ENCODE results near the gene RPS3.
"Not testable (repeated sequence)": the region's sequence is repeated elsewhere in the genome, so short reads cannot be mapped to it uniquely, and the experiment has no call there.

The RPS3 gene

GRCh38 chr11:75365711-75366181 is 33.6 kb upstream of the RPS3 start:
- Histone ChIP-seq H3K9ac (ENCODE audit: low read length) (peak overlapping the region; percentile 71), H3K27ac (ENCODE audit: low read length, poor library complexity, severe bottlenecking) (no peak overlapping the region), H2AFZ (ENCODE audit: low read depth, low read length) (no peak overlapping the region), H3K79me1 (replicated peaks; ENCODE audit: low read length, poor library complexity, severe bottlenecking) (no peaks in the 10 kb centered on the region), H4K91ac (ENCODE audit: low read length) (no peak overlapping the region), H2BK12ac (ENCODE audit: low read length in 2 of 2) (no peak overlapping the region), H3K4me2 (ENCODE audit: low read length, poor library complexity, severe bottlenecking) (no peak overlapping the region), H3K4me1 (ENCODE audit: control insufficient read depth, insufficient read depth, low read depth, low read length) (no peaks in the 10 kb centered on the region), H3K14ac (ENCODE audit: low read length in 2 of 2) (no peak overlapping the region), H4K8ac (ENCODE audit: low read length) (no peak overlapping the region), H3K18ac (ENCODE audit: low read depth in 1 of 2, low read length in 2 of 2) (no peak overlapping the region), H3K4ac (ENCODE audit: low read depth in 1 of 2, low read length in 2 of 2) (no peak overlapping the region), H3K27me3 (ENCODE audit: control insufficient read depth in 1 of 2, insufficient read depth in 1 of 2, low read length in 2 of 2) (peaks cover 0 to 3% of the 10 kb centered on the region in 2 experiments), H3K23ac (ENCODE audit: low read length in 2 of 2) (no peak overlapping the region), H3K36me3 (ENCODE audit: control insufficient read depth in 1 of 2, insufficient read depth in 2 of 2, low read depth in 1 of 2, low read length in 2 of 2) (no peaks in the 10 kb centered on the region), H2BK15ac (ENCODE audit: low read depth, poor library complexity, severe bottlenecking) (no peak overlapping the region), H2AK5ac (ENCODE audit: low read length, severe bottlenecking) (no peak overlapping the region), H2BK120ac (ENCODE audit: low read depth, low read length) (no peak overlapping the region), H3K4me3 (ENCODE audit: insufficient read depth in 1 of 2, low read depth in 1 of 2, low read length in 2 of 2) (no peak overlapping the region), H3K9me3 (ENCODE audit: control insufficient read depth, low read length) (peaks cover 11% of the 10 kb centered on the region), H2BK5ac (ENCODE audit: low read depth, low read length, poor library complexity, severe bottlenecking) (no peak overlapping the region)
- peak; percentile 92 for DNase-seq
- WGBS = 0% methylated on average over 1 of the region's 2 CpGs

DNA sequence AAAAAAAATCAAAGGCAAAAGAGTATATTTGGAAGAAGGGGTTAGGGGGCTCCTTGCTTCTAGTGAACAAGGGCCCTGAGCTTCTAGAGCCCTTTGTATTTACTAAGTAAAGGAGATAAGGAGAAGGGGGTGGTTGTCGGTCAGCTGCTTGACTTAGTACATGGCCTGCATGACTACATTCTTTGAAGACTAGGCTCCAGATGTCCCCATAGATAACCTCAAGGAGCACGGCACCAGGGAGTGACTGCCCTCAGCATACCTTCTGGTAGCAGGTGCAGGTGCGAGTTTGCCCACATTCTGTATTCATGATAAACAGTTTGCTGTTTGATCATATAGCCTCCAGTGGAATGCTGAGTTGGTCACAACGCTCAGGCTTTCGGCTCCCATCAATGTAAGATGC is 32.5 kb upstream of the RPS3 start:
- peaks cover 11% of the 10 kb centered on the region for H3K9me3 ChIP-seq (ENCODE audit: control insufficient read depth, low read length)
- H3K23ac ChIP-seq (ENCODE audit: low read length in 2 of 2); H2BK120ac ChIP-seq (ENCODE audit: low read depth, low read length); H3K4ac ChIP-seq (ENCODE audit: low read depth in 1 of 2, low read length in 2 of 2); H3K79me1 ChIP-seq (replicated peaks; ENCODE audit: low read length, poor library complexity, severe bottlenecking); H3K4me3 ChIP-seq (ENCODE audit: insufficient read depth in 1 of 2, low read depth in 1 of 2, low read length in 2 of 2); H3K36me3 ChIP-seq (ENCODE audit: control insufficient read depth in 1 of 2, insufficient read depth in 2 of 2, low read depth in 1 of 2, low read length in 2 of 2); DNase-seq; H4K91ac ChIP-seq (ENCODE audit: low read length); H3K4me1 ChIP-seq (ENCODE audit: control insufficient read depth, insufficient read depth, low read depth, low read length); H3K27me3 ChIP-seq (ENCODE audit: control insufficient read depth in 1 of 2, insufficient read depth in 1 of 2, low read length in 2 of 2); H3K4me2 ChIP-seq (ENCODE audit: low read length, poor library complexity, severe bottlenecking); H2BK15ac ChIP-seq (ENCODE audit: low read depth, poor library complexity, severe bottlenecking); H3K9ac ChIP-seq (ENCODE audit: low read length); H4K8ac ChIP-seq (ENCODE audit: low read length); H2AK5ac ChIP-seq (ENCODE audit: low read length, severe bottlenecking); H3K14ac ChIP-seq (ENCODE audit: low read length in 2 of 2); H3K27ac ChIP-seq (ENCODE audit: low read length, poor library complexity, severe bottlenecking); H2BK5ac ChIP-seq (ENCODE audit: low read depth, low read length, poor library complexity, severe bottlenecking): not testable (repeated sequence)
- peak overlapping the region; percentile 14 for H2AFZ ChIP-seq (ENCODE audit: low read depth, low read length)
- peak overlapping the region; percentile 11 to 52 for H2BK12ac ChIP-seq (ENCODE audit: low read length in 2 of 2)
- WGBS = 97% methylated on average over 3 of the region's 5 CpGs
- H3K18ac ChIP-seq (ENCODE audit: low read depth in 1 of 2, low read length in 2 of 2) = peak overlapping the region in 1 of 2 experiments; percentile 24

- Histone ChIP-seq H2BK120ac (ENCODE audit: low read depth, low read length) (no peak overlapping the region), H3K79me1 (replicated peaks; ENCODE audit: low read length, poor library complexity, severe bottlenecking) (no peaks in the 10 kb centered on the region), H3K14ac (ENCODE audit: low read length in 2 of 2) (no peak overlapping the region), H3K18ac (ENCODE audit: low read depth in 1 of 2, low read length in 2 of 2) (peak overlapping the region in 1 of 2 experiments; percentile 21), H2AFZ (ENCODE audit: low read depth, low read length) (no peak overlapping the region), H3K9me3 (ENCODE audit: control insufficient read depth, low read length) (peaks cover 11% of the 10 kb centered on the region), H3K27me3 (ENCODE audit: control insufficient read depth in 1 of 2, insufficient read depth in 1 of 2, low read length in 2 of 2) (no peaks in the 10 kb centered on the region), H4K91ac (ENCODE audit: low read length) (peak overlapping the region; percentile 39), H2AK5ac (ENCODE audit: low read length, severe bottlenecking) (no peak overlapping the region), H3K9ac (ENCODE audit: low read length) (no peak overlapping the region), H2BK12ac (ENCODE audit: low read length in 2 of 2) (no peak overlapping the region), H2BK15ac (ENCODE audit: low read depth, poor library complexity, severe bottlenecking) (no peak overlapping the region), H3K4me2 (ENCODE audit: low read length, poor library complexity, severe bottlenecking) (no peak overlapping the region), H2BK5ac (ENCODE audit: low read depth, low read length, poor library complexity, severe bottlenecking) (no peak overlapping the region), H3K23ac (ENCODE audit: low read length in 2 of 2) (no peak overlapping the region), H3K4ac (ENCODE audit: low read depth in 1 of 2, low read length in 2 of 2) (no peak overlapping the region), H3K27ac (ENCODE audit: low read length, poor library complexity, severe bottlenecking) (no peak overlapping the region), H3K4me1 (ENCODE audit: control insufficient read depth, insufficient read depth, low read depth, low read length) (no peaks in the 10 kb centered on the region), H4K8ac (ENCODE audit: low read length) (peak overlapping the region; percentile 69), H3K4me3 (ENCODE audit: insufficient read depth in 1 of 2, low read depth in 1 of 2, low read length in 2 of 2) (no peak overlapping the region), H3K36me3 (ENCODE audit: control insufficient read depth in 1 of 2, insufficient read depth in 2 of 2, low read depth in 1 of 2, low read length in 2 of 2) (no peaks in the 10 kb centered on the region)
- DNase-seq = no peak
- WGBS = 94% methylated on average over 5 of the region's 6 CpGs
Observed at GRCh38 chr11:75369560-75370255, 29.6 kb upstream of the RPS3 start.

- Histone ChIP-seq H3K9ac (ENCODE audit: low read length) (no peak overlapping the region), H2BK5ac (ENCODE audit: low read depth, low read length, poor library complexity, severe bottlenecking) (no peak overlapping the region), H2BK15ac (ENCODE audit: low read depth, poor library complexity, severe bottlenecking) (peak overlapping the region; percentile 39), H3K4me2 (ENCODE audit: low read length, poor library complexity, severe bottlenecking) (no peak overlapping the region), H3K27me3 (ENCODE audit: control insufficient read depth in 1 of 2, insufficient read depth in 1 of 2, low read length in 2 of 2) (no peaks in the 10 kb centered on the region), H3K18ac (ENCODE audit: low read depth in 1 of 2, low read length in 2 of 2) (peak overlapping the region; percentile 41 to 78), H3K4me1 (ENCODE audit: control insufficient read depth, insufficient read depth, low read depth, low read length) (peaks cover under 1% of the 10 kb centered on the region), H3K79me1 (replicated peaks; ENCODE audit: low read length, poor library complexity, severe bottlenecking) (no peaks in the 10 kb centered on the region), H3K36me3 (ENCODE audit: control insufficient read depth in 1 of 2, insufficient read depth in 2 of 2, low read depth in 1 of 2, low read length in 2 of 2) (no peaks in the 10 kb centered on the region), H2AK5ac (ENCODE audit: low read length, severe bottlenecking) (no peak overlapping the region), H3K23ac (ENCODE audit: low read length in 2 of 2) (no peak overlapping the region), H2BK120ac (ENCODE audit: low read depth, low read length) (peak overlapping the region; percentile 45), H3K27ac (ENCODE audit: low read length, poor library complexity, severe bottlenecking) (no peak overlapping the region), H3K4me3 (ENCODE audit: insufficient read depth in 1 of 2, low read depth in 1 of 2, low read length in 2 of 2) (no peak overlapping the region), H4K8ac (ENCODE audit: low read length) (peak overlapping the region; percentile 52), H2AFZ (ENCODE audit: low read depth, low read length) (peak overlapping the region; percentile 53), H2BK12ac (ENCODE audit: low read length in 2 of 2) (peak overlapping the region; percentile 71 to 76), H4K91ac (ENCODE audit: low read length) (no peak overlapping the region), H3K9me3 (ENCODE audit: control insufficient read depth, low read length) (peaks cover 11% of the 10 kb centered on the region), H3K4ac (ENCODE audit: low read depth in 1 of 2, low read length in 2 of 2) (no peak overlapping the region), H3K14ac (ENCODE audit: low read length in 2 of 2) (no peak overlapping the region)
- WGBS = 40% methylated on average over 7 of the region's 8 CpGs
- peak; percentile 70 for DNase-seq
Observed at GRCh38 chr11:75371949-75372876, 27.1 kb upstream of the RPS3 start.

Measured in mesenchymal stem cell (in vitro differentiated cells and primary cell).